GM21360 (cell line): Measurements from ENCODE around the gene CMSS1.

ENCODE experiments used
- ATAC-seq: cut with Tn5 transposase; IDR thresholded peaks from one replicate; pipeline ENCODE4 v1.9.1; 2021; ENCODE audit warnings: mild to moderate bottlenecking, moderate library complexity; ENCODE audit not compliant: unreplicated experiment

Gene CMSS1

DNA sequence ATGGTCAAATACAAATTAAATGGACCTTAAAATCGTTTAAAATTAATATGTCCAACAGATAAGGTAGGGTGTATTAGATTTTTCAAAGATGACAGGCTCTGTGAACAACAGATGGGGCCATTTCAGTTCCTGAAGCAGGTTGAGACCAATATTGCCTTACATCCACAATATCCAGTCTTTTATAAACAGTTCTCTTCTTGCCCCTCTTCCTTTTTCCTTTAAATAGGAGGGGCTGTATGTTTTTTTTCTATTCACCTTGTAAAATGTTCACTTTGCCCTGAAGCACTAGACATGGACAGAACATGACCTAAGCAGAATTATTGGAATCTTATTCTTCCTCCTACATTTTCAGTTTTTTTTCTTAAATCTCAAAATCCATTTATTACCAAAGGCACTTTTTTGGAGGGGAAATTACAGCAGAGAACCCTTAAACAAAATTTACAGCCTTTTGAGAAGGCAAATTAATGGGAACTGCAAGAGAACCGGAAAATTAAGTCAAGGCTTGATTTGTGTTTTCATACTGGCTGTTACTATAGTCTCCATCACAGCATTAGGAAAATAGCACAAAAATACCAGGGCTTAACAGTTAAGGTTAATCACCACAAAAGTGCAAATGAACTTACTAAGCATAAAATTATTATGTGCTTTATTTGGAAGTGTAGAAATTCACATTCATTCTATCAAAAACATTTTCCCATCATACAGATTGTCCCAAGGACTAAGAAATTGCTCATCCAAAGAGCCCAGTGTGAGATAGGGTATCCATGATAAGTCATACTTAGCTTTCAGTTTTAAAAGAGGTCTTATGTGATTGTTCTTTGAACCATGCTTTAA is 55.8 kb downstream of the CMSS1 start:
- ATAC-seq, result no peak

- ATAC-seq, result no peak
Observed at GRCh38 chr3:99874237-99875002, 56.8 kb downstream of the CMSS1 start.

DNA sequence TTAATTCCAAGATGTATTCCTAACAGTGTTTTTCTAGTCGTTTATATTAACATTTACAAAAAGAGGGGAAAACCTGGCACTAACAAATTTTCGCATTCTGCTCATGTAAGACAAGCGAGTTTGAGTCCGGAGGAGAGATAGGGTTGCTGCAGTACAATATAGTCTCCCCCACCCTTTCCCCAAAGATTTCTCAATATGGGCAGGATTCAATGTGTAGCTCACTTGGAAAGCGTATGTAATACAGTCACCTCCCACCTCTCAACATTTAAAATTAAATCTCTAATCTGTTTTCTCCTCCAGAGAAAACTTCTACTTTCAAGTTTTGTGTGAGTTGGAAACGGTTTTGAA is 57.9 kb downstream of the CMSS1 start:
- ATAC-seq, result no peak

- peak; percentile 80 for ATAC-seq
Observed at GRCh38 chr3:99875929-99876841, 58.5 kb downstream of the CMSS1 start.

GRCh38 chr3:99877031-99877579 is 59.4 kb downstream of the CMSS1 start:
- no peak for ATAC-seq

DNA sequence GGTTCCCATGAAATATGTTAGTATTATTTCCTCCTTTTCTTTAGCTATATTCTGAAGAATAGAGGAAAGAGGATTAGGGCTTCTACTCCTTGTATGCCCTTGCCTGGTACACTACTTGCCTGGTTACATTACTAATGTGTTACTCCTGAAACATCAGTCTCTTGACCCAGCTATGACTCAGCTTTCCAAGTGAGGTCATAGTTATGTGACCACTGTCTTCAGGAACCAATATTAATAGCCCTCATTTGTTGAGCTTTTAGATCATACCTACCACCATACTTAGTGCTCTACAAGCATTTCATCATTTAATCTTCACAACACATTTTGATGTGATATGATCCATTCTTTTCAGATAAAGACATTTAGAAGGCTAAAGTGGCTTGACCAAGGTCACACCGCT is 60.3 kb downstream of the CMSS1 start:
- peak; percentile 47 for ATAC-seq

- no peak for ATAC-seq
Observed at GRCh38 chr3:99879275-99879674, 61.6 kb downstream of the CMSS1 start.

- ATAC-seq, result no peak
Observed at GRCh38 chr3:99881121-99881524, 63.5 kb downstream of the CMSS1 start.

DNA sequence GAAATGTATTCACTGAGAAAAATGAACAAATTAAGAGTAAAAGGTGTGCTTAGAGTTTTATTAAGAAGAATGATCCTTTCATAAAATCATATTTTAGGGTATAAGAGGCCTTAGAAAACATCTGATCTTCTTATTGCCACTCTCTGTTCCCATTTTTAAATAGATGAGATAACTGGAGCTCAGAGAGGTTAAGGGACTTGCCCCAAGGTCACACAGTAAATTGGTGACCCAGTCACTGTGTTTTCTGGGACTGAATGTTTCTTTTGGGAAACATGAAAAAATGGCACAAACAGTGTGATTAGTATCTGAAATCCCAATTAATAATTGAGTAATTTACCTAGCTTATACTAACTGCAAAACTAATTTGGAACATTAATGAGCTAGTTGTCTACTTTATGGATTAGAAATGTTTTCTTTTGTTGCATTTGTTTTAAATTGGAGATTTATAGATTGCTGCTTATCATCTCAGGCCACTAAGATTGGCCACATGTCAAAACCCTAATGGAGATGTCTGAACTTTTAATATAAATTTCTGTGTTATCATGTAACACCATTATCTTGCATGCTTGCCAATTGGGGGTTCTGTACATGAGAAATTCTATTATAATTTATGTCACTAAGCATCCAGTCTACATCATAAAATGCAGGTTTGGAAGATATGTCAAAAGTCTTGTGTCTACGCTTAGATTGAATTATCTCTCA is 64.9 kb downstream of the CMSS1 start:
- ATAC-seq, result no peak

DNA sequence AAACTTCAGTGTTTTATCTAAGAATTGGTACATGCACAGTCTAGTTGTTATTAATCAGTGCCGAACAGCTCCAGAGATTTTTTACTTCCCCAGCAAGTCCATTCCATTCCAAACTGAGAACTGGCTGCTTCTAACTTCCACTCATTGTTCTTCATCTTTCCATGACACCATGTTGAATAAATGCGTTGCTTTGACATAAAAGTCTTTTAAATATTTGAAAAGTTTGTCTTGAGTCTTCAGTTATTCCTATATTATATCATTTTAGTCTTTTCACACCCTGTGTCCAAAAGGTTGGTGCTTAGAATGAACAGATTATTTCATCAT is 65.4 kb downstream of the CMSS1 start:
- no peak for ATAC-seq

DNA sequence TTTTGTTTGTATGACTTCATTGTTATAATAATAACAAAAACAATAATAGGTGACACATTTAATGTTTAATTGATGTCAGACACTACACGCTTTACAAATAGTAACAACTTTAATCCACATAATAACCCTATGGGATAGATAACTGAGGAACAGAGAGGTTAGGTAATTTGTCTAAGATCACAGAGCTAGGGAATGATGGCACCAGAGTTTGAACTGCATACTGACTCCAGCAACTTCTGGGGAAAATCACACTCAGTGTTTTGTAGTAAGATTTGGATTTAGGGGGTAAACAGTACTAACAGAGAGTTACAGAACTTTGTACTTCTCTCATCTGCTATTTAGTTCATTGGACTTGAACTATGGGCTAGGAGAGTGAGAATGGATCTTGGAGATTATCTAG is 66.0 kb downstream of the CMSS1 start:
- no peak for ATAC-seq

GRCh38 chr3:99884484-99884883 is 66.8 kb downstream of the CMSS1 start:
- ATAC-seq, result no peak

DNA sequence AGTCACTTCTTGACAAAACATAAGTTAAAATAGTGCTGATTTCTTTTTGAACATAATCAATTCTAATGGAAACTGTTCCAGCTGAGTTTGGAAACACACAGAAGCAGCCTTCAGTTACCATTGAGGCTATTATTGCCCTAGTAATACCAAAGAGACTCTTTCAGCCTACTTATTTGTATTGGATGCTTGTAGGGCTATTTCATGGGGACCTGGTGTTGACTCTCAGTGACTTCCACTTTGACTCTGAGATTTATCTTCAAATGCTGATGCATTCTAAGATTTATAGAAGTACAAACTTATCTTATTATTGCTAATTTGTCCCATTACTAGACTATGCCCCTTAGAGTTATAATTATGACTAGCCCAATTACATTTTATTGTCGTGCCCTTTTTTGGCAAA is 67.4 kb downstream of the CMSS1 start:
- ATAC-seq, result no peak

GRCh38 chr3:99885851-99886250 is 68.2 kb downstream of the CMSS1 start:
- no peak for ATAC-seq

GRCh38 chr3:99891610-99892285 is 74.1 kb downstream of the CMSS1 start:
- ATAC-seq, result no peak

- no peak for ATAC-seq
Observed at GRCh38 chr3:99892332-99892731, 74.7 kb downstream of the CMSS1 start.

GRCh38 chr3:99895131-99895696 is 77.6 kb downstream of the CMSS1 start:
- no peak for ATAC-seq

DNA sequence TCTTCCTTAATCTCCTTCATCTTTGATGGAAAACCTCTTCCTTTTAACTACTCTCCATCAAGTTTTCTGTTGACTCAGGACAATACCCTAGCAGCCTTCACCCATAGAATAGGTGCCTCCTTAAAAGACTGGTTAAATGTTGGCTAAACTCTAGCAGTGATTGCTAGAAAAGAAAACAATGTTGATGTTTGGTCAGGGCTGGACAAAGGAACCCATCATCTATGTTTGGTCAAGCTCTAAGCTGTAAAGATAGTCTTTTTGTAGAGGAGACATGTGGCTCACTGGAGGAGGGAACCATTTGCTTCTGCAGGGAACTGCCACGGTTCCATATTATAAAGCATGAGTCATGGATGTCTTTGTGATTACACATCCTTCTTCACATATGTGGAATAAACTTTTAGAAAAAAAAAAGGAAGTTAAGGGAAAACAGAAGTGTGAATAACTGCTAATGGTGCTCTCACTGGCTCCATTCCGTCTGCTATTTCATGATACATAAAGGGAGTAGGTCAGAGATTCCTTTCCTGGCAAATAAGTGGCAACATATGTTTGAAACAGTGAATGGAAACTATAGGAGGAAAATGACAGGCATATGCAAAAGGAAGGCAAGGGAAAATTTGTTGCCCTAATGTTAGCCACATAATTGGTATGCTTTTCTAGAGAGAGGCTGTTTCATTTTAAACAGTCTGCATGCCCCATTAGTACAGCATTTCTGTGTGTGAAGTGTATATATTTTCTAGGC is 78.2 kb downstream of the CMSS1 start:
- ATAC-seq, result no peak

GRCh38 chr3:99896482-99896881 is 78.8 kb downstream of the CMSS1 start:
- ATAC-seq, result no peak
